Measurements from ENCODE around the gene SLC66A1.

GRCh38 chr1:19287436-19288185, 24.5 kb upstream of the SLC66A1 start:
- TF ChIP-seq, protein P1, sequence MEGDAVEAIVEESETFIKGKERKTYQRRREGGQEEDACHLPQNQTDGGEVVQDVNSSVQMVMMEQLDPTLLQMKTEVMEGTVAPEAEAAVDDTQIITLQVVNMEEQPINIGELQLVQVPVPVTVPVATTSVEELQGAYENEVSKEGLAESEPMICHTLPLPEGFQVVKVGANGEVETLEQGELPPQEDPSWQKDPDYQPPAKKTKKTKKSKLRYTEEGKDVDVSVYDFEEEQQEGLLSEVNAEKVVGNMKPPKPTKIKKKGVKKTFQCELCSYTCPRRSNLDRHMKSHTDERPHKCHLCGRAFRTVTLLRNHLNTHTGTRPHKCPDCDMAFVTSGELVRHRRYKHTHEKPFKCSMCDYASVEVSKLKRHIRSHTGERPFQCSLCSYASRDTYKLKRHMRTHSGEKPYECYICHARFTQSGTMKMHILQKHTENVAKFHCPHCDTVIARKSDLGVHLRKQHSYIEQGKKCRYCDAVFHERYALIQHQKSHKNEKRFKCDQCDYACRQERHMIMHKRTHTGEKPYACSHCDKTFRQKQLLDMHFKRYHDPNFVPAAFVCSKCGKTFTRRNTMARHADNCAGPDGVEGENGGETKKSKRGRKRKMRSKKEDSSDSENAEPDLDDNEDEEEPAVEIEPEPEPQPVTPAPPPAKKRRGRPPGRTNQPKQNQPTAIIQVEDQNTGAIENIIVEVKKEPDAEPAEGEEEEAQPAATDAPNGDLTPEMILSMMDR (IDR thresholded peaks at IDR 0.05): no peak
- TF ChIP-seq E2F1 (CRISPR knock-in tag; IDR thresholded peaks at IDR 0.05) (no peak), USF2 (CRISPR knock-in tag; IDR thresholded peaks at IDR 0.05) (no peak), NR3C1 (CRISPR knock-in tag; conservative IDR thresholded peaks at IDR 0.05; ENCODE audit: low read depth) (no peak), ARID4B (CRISPR knock-in tag; IDR thresholded peaks at IDR 0.05; ENCODE audit: borderline replicate concordance) (no peak), E2F4 (CRISPR knock-in tag; IDR thresholded peaks at IDR 0.05; ENCODE audit: borderline replicate concordance, low read depth) (no peak), NFE2L1 (CRISPR knock-in tag; IDR thresholded peaks at IDR 0.05) (no peak), ZNF425 (CRISPR knock-in tag; conservative IDR thresholded peaks at IDR 0.05) (no peak), FOXP4 (CRISPR knock-in tag; IDR thresholded peaks at IDR 0.05) (no peak), ESRRA (CRISPR knock-in tag; IDR thresholded peaks at IDR 0.05; ENCODE audit: borderline replicate concordance) (no peak), RORB (CRISPR knock-in tag; IDR thresholded peaks at IDR 0.05) (no peak), ZNF121 (CRISPR knock-in tag; IDR thresholded peaks at IDR 0.05) (no peak), SMAD4 (CRISPR knock-in tag; IDR thresholded peaks at IDR 0.05) (no peak)
- TF ChIP-seq, protein P2, sequence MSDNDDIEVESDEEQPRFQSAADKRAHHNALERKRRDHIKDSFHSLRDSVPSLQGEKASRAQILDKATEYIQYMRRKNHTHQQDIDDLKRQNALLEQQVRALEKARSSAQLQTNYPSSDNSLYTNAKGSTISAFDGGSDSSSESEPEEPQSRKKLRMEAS (CRISPR knock-in tag; IDR thresholded peaks at IDR 0.05): no peak

Measured in WTC11 (cell line).